HCT116 (cell line): ENCODE results near the gene KRTAP9-9. TPM values are rescaled to one million over a fixed set of nuclear protein-coding genes. Genes with fewer than 3 reads are reported as not detected.

Experiments used
- ATAC-seq: fragments of 200-7000 bp; cut with Tn5 transposase; 2 replicates; pipeline ENCODE4 v1.9.1; 2020; ENCODE audit warnings: mild to moderate bottlenecking, moderate library complexity
- BruUV-seq: library from RNA; stranded (reverse); fragments of 400-500 nt; replicated peaks from 2 replicates; lab custom pipeline; 2021; lab: Mats Ljungman, UMichigan
- CTCF ChIA-PET: fragments of 300-600 bp; sonication (Branson Sonifier 250); formaldehyde crosslinking; loops from one replicate; lab custom pipeline; 2021; ENCODE audit warnings: antibody characterized with exemption; lab: Charles Lee
- POLR2A ChIA-PET: fragments of 300-600, 350-600 bp; sonication (Branson Sonifier 250); formaldehyde crosslinking; loops from one replicate; lab custom pipeline; 2021; ENCODE audit warnings: antibody characterized with exemption; lab: Charles Lee
- RAD21 ChIA-PET, 2 experiments: fragments of 300-600 bp; sonication (Branson Sonifier 250); formaldehyde crosslinking; loops; one replicate each; lab custom pipeline; 2023; ENCODE audit warnings: low total read pairs in 2 of 2; ENCODE audit not compliant: uncharacterized antibody in 2 of 2, unreplicated experiment in 2 of 2, low non-redundant PET in 1 of 2; lab: Charles Lee
- DNase-seq: peaks from one replicate; pipeline ENCODE4 v3.0.0-alpha.2; 2010; ENCODE audit warnings: low read depth, low spot score
- H2AFZ ChIP-seq: fragments of 200-600 bp; shearing (Covaris generic), sonication (generic); 2 replicates; pipeline ENCODE4 v1.6.1; 2017; ENCODE audit warnings: low read depth, mixed run types, mixed read lengths, antibody characterized with exemption, low read length; ENCODE audit not compliant: poor library complexity, severe bottlenecking
- H3K27ac ChIP-seq: 2 replicates; pipeline ENCODE4 v1.5.1; 2012; ENCODE audit warnings: low read depth, low read length
- H3K27me3 ChIP-seq: fragments of 200-600 bp; sonication (generic); 2 replicates; pipeline ENCODE4 v1.6.1; 2016; ENCODE audit warnings: mixed run types, low read length, mixed read lengths; ENCODE audit not compliant: insufficient read depth
- H3K36me3 ChIP-seq, 2 experiments: fragments of 200-500 bp in 1 of 2; fragments of 200-600 bp in 1 of 2; sonication (Bioruptor generic) in 1 of 2; sonication (generic) in 1 of 2; 2 replicates each; pipeline versions ENCODE4 v1.5.1 to v1.6.1; 2014 to 2016; ENCODE audit warnings: low read length in 2 of 2, inconsistent platforms in 1 of 2, mixed read lengths in 1 of 2, mixed run types in 1 of 2; ENCODE audit not compliant: insufficient read depth in 2 of 2, control insufficient read depth in 1 of 2
- H3K4me1 ChIP-seq, 2 experiments: fragments of 200-600 bp in 1 of 2; sonication (generic) in 1 of 2; 2 replicates each; pipeline versions ENCODE4 v1.5.1 to v1.6.1; 2012 to 2017; ENCODE audit warnings: low read length in 2 of 2, inconsistent platforms in 1 of 2, mild to moderate bottlenecking in 1 of 2, mixed read lengths in 1 of 2, mixed run types in 1 of 2, moderate library complexity in 1 of 2; ENCODE audit not compliant: insufficient read depth in 2 of 2, control insufficient read depth in 1 of 2
- H3K4me2 ChIP-seq: fragments of 200-600 bp; sonication (generic); 2 replicates; pipeline ENCODE4 v1.6.1; 2017; ENCODE audit warnings: mixed run types, low read length, mixed read lengths
- H3K4me3 ChIP-seq, 2 experiments: fragments of 200-600 bp in 1 of 2; sonication (generic) in 1 of 2; replicated peaks in 1 of 2; 2 replicates each; pipeline ENCODE4 v1.5.1; 2011 to 2016; ENCODE audit warnings: low read length in 2 of 2, control low read depth in 1 of 2, low read depth in 1 of 2, mild to moderate bottlenecking in 1 of 2, mixed read lengths in 1 of 2, mixed run types in 1 of 2
- H3K79me2 ChIP-seq: fragments of 200-600 bp; sonication (generic); 2 replicates; pipeline ENCODE4 v1.6.1; 2017; ENCODE audit warnings: mild to moderate bottlenecking, mixed run types, low read length, moderate library complexity, mixed read lengths; ENCODE audit not compliant: insufficient read depth
- H3K9ac ChIP-seq: fragments of 200-600 bp; sonication (generic); 2 replicates; pipeline ENCODE4 v1.6.1; 2016; ENCODE audit warnings: low read length, mixed read lengths
- H3K9me2 ChIP-seq: fragments of 200-600 bp; sonication (generic), shearing (Covaris generic); 2 replicates; pipeline ENCODE4 v1.6.1; 2017; ENCODE audit warnings: mixed run types, mild to moderate bottlenecking, moderate library complexity; ENCODE audit not compliant: insufficient read depth
- H3K9me3 ChIP-seq, 2 experiments: fragments of 200-500 bp in 1 of 2; fragments of 200-600 bp in 1 of 2; sonication (Bioruptor generic) in 1 of 2; sonication (generic) in 1 of 2; 2 replicates each; pipeline ENCODE4 v1.6.1; 2014 to 2017; ENCODE audit warnings: low read length in 2 of 2, mixed read lengths in 2 of 2, inconsistent platforms in 1 of 2, low read depth in 1 of 2, mild to moderate bottlenecking in 1 of 2, mixed run types in 1 of 2, moderate library complexity in 1 of 2; ENCODE audit not compliant: control insufficient read depth in 1 of 2, insufficient read depth in 1 of 2
- H4K20me1 ChIP-seq: fragments of 200-600 bp; sonication (generic), shearing (Covaris generic); 2 replicates; pipeline ENCODE4 v1.6.1; 2017; ENCODE audit warnings: mixed run types, mild to moderate bottlenecking, moderate library complexity; ENCODE audit not compliant: insufficient read depth
- ATF3 ChIP-seq: IDR thresholded peaks from 2 replicates; pipeline ENCODE4 v1.6.1; 2012
- CEBPB ChIP-seq: IDR thresholded peaks from 2 replicates; pipeline ENCODE4 v1.6.1; 2012; ENCODE audit warnings: low read depth
- CTCF ChIP-seq, 3 experiments: fragments of 200-600 bp in 1 of 3; sonication (generic) in 1 of 3; IDR thresholded peaks in 2 of 3; conservative IDR thresholded peaks in 1 of 3; 2 replicates each; pipeline ENCODE4 v1.5.1; 2012 to 2017; ENCODE audit warnings: low read depth in 2 of 3, low read length in 2 of 3, antibody characterized with exemption in 1 of 3, borderline replicate concordance in 1 of 3, control low read depth in 1 of 3, mild to moderate bottlenecking in 1 of 3, mixed read lengths in 1 of 3, mixed run types in 1 of 3, moderate library complexity in 1 of 3; ENCODE audit not compliant: insufficient read depth in 1 of 3
- EGR1 ChIP-seq: IDR thresholded peaks from 2 replicates; pipeline ENCODE4 v1.6.1; 2012; ENCODE audit warnings: low read depth
- FOSL1 ChIP-seq: IDR thresholded peaks from 2 replicates; pipeline ENCODE4 v1.6.1; 2012; ENCODE audit warnings: low read depth
- JUND ChIP-seq: IDR thresholded peaks from 2 replicates; pipeline ENCODE4 v1.6.1; 2012
- MAX ChIP-seq: IDR thresholded peaks from 2 replicates; pipeline ENCODE4 v1.6.1; 2012
- POLR2A ChIP-seq: IDR thresholded peaks from 2 replicates; pipeline ENCODE4 v1.7.0; 2011; ENCODE audit warnings: borderline replicate concordance; ENCODE audit not compliant: insufficient read depth, insufficient read length; ENCODE audit errors: extremely low read depth
- POLR2AphosphoS5 ChIP-seq: IDR thresholded peaks from 2 replicates; pipeline ENCODE4 v1.6.1; 2011; ENCODE audit warnings: mild to moderate bottlenecking, low read depth, low read length, moderate library complexity
- RAD21 ChIP-seq: IDR thresholded peaks from 2 replicates; pipeline ENCODE4 v1.6.1; 2012; ENCODE audit warnings: low read depth, mild to moderate bottlenecking
- SIN3A ChIP-seq: IDR thresholded peaks from 2 replicates; pipeline ENCODE4 v1.6.1; 2012; ENCODE audit warnings: low read depth
- SP1 ChIP-seq: IDR thresholded peaks from 2 replicates; pipeline ENCODE4 v1.6.1; 2012; ENCODE audit warnings: low read depth
- TCF7L2 ChIP-seq: IDR thresholded peaks from 2 replicates; pipeline ENCODE4 v1.7.0; 2011; ENCODE audit warnings: borderline replicate concordance, inconsistent platforms; ENCODE audit not compliant: insufficient read depth, insufficient read length; ENCODE audit errors: extremely low read depth
- YY1 ChIP-seq: IDR thresholded peaks from 2 replicates; pipeline ENCODE4 v1.6.1; 2011; ENCODE audit warnings: low read length, low read depth, moderate library complexity, mild to moderate bottlenecking; ENCODE audit not compliant: insufficient replicate concordance; ENCODE audit errors: extremely low read depth
- ZFX ChIP-seq: fragments of 450-650 bp; IDR thresholded peaks from 2 replicates; pipeline ENCODE4 v1.6.1; 2017
- ZNF274 ChIP-seq: fragments of 200-500 bp; sonication (Bioruptor generic); IDR thresholded peaks from 2 replicates; pipeline ENCODE4 v1.6.1; 2014; ENCODE audit warnings: mild to moderate bottlenecking, low read depth, low read length, inconsistent platforms
- intact Hi-C: fragments of 100-400 bp; cut with micrococcal nuclease; formaldehyde crosslinking; loops from 2 replicates; pipeline ENCODE4 v1.10.0; 2022
- total RNA-seq: library from RNA; stranded (reverse); gene quantifications from one replicate; pipeline ENCODE4 v1.2.1, GENCODE V29; 2021; ENCODE audit not compliant: unreplicated experiment

The KRTAP9-9 gene
- total RNA-seq, 1 experiment from 2014 or later: not detected

- POLR2A ChIA-PET: no interaction called here
- TF ChIP-seq SIN3A (no peak), FOSL1 (no peak), ATF3 (no peak), SP1 (no peak)
- H2AFZ ChIP-seq: no peak overlapping the region
- no peak overlapping the region for H3K4me3 ChIP-seq
- no peaks in the 10 kb centered on the region for H3K4me1 ChIP-seq
- RAD21 ChIA-PET: no interaction called here
- intact Hi-C loops: no loop called here
- ATAC-seq (no peak), DNase-seq (no peak)
- H4K20me1 ChIP-seq: no peaks in the 10 kb centered on the region
- no peaks in the 10 kb centered on the region for H3K36me3 ChIP-seq
- no peak overlapping the region for H3K4me2 ChIP-seq
- no peaks in the 10 kb centered on the region for H3K9me2 ChIP-seq
- no peak overlapping the region for H3K27ac ChIP-seq
- no peaks in the 10 kb centered on the region for H3K79me2 ChIP-seq
- CTCF ChIA-PET: no interaction called here
- no TSS peak for BruUV-seq
- H3K9ac ChIP-seq: no peak overlapping the region
- H3K27me3 ChIP-seq: no peaks in the 10 kb centered on the region
- no peaks in the 10 kb centered on the region for H3K9me3 ChIP-seq
These were observed 8.0 kb downstream of the KRTAP9-9 start for GRCh38 chr17:41263212-41263611.

- ChIA-PET RAD21 (no interaction called here), CTCF (no interaction called here), POLR2A (no interaction called here)
- no peaks in the 10 kb centered on the region for H3K9me3 ChIP-seq
- H3K79me2 ChIP-seq: no peaks in the 10 kb centered on the region
- H3K27me3 ChIP-seq: no peaks in the 10 kb centered on the region
- H2AFZ ChIP-seq: no peak overlapping the region
- H3K27ac ChIP-seq: no peak overlapping the region
- no peaks in the 10 kb centered on the region for H3K36me3 ChIP-seq
- no peaks in the 10 kb centered on the region for H3K4me1 ChIP-seq
- H3K9ac ChIP-seq: no peak overlapping the region
- no peak overlapping the region for H3K4me2 ChIP-seq
- no peaks in the 10 kb centered on the region for H3K9me2 ChIP-seq
- ATAC-seq (no peak), DNase-seq (no peak)
- no peak overlapping the region for H3K4me3 ChIP-seq
- intact Hi-C loops: loop anchor here (1.0 kb wide), 1 partner anchor 12 kb away; no protein-coding TSS in a partner anchor
- no TSS peak for BruUV-seq
- H4K20me1 ChIP-seq: no peaks in the 10 kb centered on the region
- TF ChIP-seq POLR2AphosphoS5 (no peak), ZFX (no peak), RAD21 (no peak), SP1 (no peak), POLR2A (no peak), ATF3 (no peak), JUND (no peak), ZNF274 (no peak), EGR1 (no peak), MAX (no peak), YY1 (no peak), TCF7L2 (no peak), CEBPB (no peak), CTCF (IDR thresholded peaks at IDR 0.05 in 2 of 3, conservative IDR thresholded peaks at IDR 0.05 in 1 of 3; ENCODE audit: borderline replicate concordance in 1 of 3, insufficient read depth in 1 of 3, low read depth in 2 of 3, low read length in 2 of 3) (no peak)
These were observed 9.4 kb downstream of the KRTAP9-9 start for GRCh38 chr17:41264599-41264998.
